Adrenal gland (tissue), 5 donors: Measurements from ENCODE around the gene TCF7L1.
"Not testable (repeated sequence)": the region's sequence is repeated elsewhere in the genome, so short reads cannot be mapped to it uniquely, and the experiment has no call there.

Experiments
- CTCF ChIP-seq, 6 experiments: fragments of 450-650 bp in 4 of 6; fragments of 200-600 bp in 2 of 6; sonication (generic) in 1 of 6; IDR thresholded peaks; 1 replicate in 5 of 6; 2 replicates in 1 of 6; pipeline versions ENCODE4 v1.5.1 to v1.8.0; 2016 to 2021; ENCODE audit warnings: antibody characterized with exemption in 6 of 6, mild to moderate bottlenecking in 2 of 6, moderate library complexity in 1 of 6
- POLR2A ChIP-seq, 2 donors: fragments of 450-650 bp; IDR thresholded peaks; one replicate each; pipeline ENCODE4 v1.6.1; 2017; ENCODE audit warnings: antibody characterized with exemption in 2 of 2, mild to moderate bottlenecking in 2 of 2, moderate library complexity in 1 of 2
- donor health status: DM: no; HTN: no; CAD: no.

- not testable (repeated sequence) for TF ChIP-seq POLR2A, CTCF (IDR thresholded peaks at IDR 0.05)
Measured at GRCh38 chr2:85126462-85126861, 6.7 kb upstream of the TCF7L1 start.
